Measurements from ENCODE around the gene ACSL5. TPM values are rescaled to one million over a fixed set of nuclear protein-coding genes. Genes with fewer than 3 reads are reported as not detected.
"Not testable (repeated sequence)": the region's sequence is repeated elsewhere in the genome, so short reads cannot be mapped to it uniquely, and the experiment has no call there.

The ACSL5 gene
- total RNA-seq, 1 experiment from 2014 or later: 133 TPM

DNA sequence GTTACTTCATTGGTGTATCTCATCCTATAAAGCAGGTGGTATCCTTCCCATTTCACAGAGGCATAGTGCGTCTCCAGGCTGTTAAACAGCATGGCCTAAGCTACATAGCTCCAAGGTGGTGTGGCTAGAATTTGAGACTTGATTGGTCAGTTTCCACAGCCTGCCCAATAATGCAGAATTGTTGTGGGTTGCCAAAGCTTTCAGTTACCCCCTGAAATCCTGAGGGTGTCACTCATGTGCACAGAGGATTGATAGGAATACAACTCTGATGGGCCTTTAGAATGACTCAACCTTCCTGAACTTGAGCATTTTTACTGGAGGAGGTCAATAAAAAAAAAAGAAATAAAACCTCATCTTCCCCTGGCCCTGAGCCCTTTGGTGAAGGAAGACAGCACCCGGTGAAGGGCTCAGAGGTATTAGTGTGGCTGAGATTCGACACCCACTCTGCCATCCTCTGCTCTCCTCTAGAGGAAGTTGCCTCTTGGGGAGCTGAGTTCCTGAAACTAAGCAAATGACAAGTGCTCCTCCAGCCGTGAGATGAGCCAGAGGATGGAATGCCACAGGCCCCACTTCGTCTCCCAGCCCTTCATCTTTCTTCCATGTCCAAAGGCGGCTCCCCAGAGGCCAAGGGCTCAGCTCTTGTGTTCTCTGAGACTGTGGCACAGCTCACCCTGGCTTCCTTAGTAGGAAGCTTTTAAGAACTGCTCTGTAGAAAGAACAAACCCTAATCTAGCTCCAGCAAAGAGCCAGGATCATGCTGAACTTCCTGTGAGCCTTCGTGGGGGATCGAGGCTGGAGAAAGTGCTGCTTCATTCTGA, 1.0 kb downstream of the ACSL5 start:
- DNase-seq (ENCODE audit: low spot score): peak; percentile 61

DNA sequence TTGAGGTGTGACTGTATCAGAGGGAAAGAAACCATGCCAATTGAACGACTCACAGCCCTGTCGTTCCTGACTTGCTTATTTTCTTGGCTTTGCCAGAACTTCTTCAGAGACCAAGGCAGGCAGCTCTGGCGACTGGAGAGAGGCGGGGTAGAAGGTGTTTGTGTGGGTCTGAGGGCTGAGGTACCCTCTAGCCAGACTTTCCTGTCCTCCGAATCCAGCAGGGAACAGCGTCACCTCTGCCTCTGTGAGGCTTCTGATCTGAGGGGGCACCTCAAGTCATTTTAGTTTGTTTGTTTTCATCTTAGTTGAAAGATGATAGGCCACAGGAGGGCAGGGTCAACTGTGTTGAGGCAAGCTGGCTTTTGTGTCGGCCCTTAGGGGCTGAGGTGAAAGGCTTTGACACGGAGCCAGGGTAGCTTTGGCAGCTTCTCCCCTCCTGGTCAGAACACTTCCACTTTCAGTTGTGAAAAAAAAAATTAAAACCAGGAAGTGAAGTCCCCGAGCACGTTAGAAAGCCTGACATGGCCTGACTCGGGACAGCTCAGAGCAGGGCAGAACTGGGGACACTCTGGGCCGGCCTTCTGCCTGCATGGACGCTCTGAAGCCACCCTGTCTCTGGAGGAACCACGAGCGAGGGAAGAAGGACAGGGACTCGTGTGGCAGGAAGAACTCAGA, 1.9 kb downstream of the ACSL5 start:
- peak; percentile 68 for DNase-seq (ENCODE audit: low spot score)

DNA sequence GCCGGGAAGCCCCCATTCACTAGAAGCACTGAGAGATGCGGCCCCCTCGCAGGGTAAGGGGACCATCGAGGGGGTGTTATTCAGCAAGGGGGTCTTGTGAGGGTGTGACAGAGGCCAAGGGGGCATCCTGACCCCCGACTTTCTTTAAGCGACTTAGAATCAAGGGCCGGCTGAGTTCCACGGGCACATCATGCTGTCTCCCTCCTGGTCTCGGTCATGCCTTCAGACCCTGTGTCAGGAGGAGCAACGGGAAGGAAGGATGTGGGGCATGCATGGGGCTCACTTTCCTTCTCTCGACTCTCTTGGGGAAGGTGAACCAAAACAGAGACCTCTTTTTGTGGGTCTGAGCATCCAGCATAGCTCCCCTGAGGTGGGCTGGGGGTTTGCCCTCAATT, 2.5 kb downstream of the ACSL5 start:
- DNase-seq (ENCODE audit: low spot score): peak; percentile 54

- DNase-seq (ENCODE audit: low spot score): peak; percentile 52
Observed at GRCh38 chr10:112377116-112377515, 3.2 kb downstream of the ACSL5 start.

DNA sequence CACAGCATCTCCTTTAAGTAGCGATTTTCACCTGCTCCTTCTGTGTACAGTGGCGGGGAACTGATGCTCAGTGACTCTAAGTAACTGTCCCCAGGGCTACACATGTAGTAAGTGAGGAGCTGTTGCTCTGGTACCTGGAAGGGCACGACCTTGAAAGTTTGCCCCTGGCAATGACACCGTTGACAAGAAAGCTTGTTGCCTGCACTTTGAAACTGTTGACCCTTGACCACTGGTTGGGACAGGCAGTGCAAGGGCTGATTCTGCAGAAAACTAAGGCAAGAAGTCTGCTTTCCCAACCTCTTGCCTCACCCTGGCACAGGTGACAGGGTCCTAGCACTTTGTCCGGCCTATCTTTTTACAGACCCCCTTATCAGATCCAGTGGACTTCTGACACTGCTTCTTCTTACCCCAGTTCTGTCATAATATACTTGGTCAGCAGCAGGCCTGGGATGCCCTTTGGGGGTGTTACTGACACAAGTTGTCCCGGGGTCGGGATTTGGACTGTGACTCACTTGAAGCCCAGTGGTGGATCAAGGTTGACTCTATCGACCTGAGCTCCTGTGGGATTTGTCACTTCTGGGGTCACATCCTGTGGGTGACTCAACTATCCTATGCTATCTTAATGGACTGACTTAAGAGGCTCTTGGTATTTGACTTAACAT, 5.8 kb downstream of the ACSL5 start:
- DNase-seq (ENCODE audit: low spot score): peak; percentile 37

DNA sequence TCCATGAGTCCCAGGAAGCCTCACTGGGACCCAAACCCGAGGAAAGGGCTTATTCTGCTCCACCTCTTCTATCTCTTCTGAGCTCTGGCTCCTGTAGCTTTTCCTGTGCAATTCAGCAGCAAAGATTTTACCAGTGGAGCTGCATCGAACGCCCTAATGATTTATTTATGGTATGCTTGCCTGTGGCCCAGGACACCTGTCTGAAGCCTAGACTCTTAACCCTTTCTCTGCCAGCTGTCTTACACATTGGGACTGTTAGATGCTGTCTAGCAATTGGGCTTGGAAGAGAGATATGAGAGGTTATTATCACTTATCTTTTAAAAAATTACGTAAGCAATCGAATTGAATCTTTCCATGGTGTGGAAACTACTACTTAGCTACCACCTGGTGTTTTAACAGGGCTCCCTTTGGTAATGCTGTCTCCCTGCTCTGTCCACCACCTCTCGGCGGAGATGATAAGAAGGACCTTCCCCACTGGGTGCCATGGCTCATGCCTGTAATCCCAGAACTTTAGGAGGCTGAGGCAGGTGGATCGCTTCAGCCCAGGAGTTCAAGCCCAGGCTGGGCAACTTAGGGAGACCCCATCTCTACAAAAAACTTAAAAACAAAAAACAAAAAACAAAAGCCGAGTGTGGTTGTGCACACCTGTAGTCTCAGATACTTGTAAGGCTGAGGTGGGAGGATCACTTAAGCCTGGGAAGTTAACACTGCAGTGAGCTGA, 8.8 kb downstream of the ACSL5 start:
- peak; percentile 39 for DNase-seq (ENCODE audit: low spot score)

GRCh38 chr10:112383325-112383724, 9.4 kb downstream of the ACSL5 start:
- peak; percentile 79 for DNase-seq (ENCODE audit: low spot score)

- no peak for DNase-seq (ENCODE audit: low spot score)
Observed at GRCh38 chr10:112384141-112384540, 10.2 kb downstream of the ACSL5 start.

DNA sequence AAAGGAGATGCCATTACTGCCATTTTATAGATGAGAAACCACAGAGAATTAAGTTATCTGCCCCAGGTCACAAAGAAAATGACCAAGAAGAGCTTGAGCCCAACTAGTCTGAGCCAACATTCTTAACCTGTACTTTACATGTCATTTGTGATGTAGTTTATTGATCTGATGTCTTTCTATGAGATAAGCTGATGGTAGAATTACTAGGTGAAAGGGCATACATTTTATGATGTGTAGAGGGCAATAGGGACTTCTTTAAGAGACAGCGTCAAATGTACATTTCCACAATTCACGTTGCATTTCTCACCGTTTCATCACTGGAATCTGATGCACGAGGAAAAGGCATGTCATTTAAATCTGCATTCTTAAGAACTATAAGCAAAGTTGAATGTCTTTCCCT, 11.3 kb downstream of the ACSL5 start:
- DNase-seq (ENCODE audit: low spot score): peak; percentile 47

GRCh38 chr10:112388056-112388455, 14.1 kb downstream of the ACSL5 start:
- DNase-seq (ENCODE audit: low spot score): not testable (repeated sequence)

DNA sequence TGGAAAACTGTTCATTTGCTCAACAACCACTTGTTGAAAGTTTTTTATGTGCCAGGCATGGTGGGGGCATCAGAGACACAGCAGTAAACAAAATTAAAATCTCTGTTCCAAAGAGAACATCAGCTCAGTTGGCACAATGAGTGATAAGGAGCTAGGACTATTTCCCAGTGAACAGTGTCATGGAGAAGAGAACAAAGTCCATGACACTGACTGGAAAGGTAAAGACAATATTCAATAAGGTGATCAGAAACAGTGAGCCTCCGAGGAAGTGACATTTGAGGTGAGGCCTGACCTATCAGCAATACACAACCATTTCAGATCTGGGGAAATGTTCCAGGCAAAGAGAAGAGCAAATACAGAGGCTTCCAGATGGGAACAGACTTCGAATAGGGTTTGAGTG, 14.6 kb downstream of the ACSL5 start:
- DNase-seq (ENCODE audit: low spot score): no peak

GRCh38 chr10:112389271-112389822, 15.4 kb downstream of the ACSL5 start:
- peak; percentile 93 for DNase-seq (ENCODE audit: low spot score)

DNA sequence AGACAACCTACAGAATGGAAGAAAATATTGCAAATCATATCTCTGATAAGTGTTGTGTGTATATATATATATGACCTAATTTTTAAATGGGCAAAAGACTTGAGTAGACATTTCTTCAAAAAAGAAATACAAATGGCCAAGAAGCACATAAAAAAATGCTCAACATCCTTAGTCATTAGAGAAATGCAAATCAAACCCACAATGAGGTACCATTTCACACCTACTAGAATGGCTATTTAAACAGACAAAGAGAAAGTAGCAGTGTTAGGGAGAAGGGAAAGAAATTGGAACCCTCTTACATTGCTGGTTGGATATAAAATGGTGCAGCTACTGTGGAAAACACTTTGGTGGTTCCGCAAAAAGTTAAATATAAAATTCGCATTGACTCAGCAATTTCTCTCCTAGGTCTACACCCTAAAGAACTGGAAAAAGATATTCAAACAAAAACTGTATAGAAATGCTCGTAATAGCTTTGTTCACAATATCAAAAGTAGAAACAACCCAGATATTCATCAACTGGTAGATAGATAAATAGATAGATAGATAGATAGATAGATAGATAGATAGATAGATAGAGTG, 16.3 kb downstream of the ACSL5 start:
- DNase-seq (ENCODE audit: low spot score): no peak

DNA sequence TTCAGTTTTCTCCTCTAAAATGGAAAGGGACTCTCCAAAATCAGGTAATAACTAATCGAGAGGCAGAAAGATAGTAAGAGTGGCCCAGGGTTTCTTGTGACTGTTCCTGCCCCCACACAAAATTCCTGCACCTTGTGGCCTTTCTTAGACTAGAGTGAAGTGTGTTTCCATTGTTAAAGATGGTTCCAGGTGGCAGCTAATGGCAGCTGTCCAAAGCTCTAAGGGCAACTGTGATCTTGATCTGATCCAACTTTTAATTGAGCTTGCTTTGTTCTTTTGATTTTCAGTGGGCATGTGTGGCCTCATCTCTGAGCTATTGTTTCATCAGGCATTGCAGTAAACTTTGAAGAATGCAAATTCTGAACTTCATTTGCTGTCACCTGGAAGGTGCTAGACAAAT, 19.4 kb downstream of the ACSL5 start:
- DNase-seq (ENCODE audit: low spot score): peak; percentile 74

DNA sequence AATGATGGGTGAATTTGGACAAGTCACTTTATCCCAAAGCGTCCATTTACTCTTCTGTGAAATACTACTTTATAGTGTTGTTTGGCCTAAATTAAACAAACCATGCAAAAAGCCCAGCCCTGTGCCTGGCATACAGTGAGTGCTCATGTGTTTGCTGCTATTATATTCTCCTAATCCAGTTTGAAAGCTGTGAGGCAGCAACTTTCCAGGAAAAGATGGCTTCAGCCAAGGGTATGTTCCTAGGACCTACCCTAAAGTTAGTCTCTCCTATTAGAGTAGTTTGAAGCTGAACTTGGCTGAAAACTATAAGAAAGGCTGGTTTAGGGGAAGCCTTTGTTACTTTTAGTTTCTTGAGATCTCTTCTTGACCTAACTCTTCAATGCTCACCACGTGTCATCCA, 19.9 kb downstream of the ACSL5 start:
- peak; percentile 34 for DNase-seq (ENCODE audit: low spot score)

GRCh38 chr10:112394475-112394875, 20.6 kb downstream of the ACSL5 start:
- peak; percentile 86 for DNase-seq (ENCODE audit: low spot score)

DNA sequence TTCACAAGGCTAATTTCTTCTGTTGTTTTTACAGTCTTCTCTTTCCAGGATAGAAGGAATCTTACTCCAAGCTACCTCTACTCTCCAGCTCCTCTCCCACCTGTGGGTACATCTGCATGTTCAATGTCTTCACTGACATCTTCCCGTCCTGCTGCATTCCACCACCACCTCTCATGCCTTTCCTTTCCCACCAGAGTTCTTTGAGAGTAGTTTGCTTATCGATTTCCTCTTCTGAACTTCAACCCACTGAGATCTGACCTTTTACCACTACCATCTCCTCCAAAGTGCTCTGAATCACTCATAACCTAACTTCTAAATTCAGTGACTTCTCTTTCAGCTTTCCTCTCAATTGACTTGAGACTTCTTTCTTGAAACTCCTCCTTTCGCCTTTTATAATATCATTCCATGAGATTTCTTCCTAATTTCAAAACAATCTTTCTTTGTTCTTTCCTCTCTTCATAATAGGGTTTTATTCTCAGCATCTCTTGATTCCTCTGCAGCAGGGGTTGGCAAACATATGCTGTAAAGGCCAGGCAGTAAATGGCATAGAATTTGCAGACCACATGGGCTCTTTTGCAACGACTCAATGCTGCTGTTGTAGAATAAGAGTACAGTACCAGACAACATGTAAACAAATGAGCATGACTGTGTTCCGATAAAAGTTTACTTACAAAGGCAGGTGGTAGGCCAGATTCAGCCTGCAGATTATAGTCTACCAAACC, 22.1 kb downstream of the ACSL5 start:
- DNase-seq (ENCODE audit: low spot score): no peak

DNA sequence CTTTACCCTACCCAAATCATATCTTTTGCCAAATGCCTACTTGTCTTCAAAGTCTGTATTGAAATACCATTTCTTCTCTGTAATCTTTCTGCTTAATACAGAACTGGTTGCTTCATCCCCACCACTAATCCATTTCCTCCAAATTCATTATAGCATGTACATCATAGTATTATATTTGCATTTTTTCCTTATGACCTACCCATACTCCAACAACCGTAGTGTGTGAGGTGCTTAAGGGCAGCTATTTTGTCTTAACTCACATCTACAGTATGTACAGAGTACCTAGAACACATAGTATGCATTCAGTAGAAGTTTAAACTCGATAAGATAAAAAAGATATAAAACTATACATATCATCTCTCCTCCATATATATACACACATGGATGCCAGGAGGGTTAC, 23.7 kb downstream of the ACSL5 start:
- no peak for DNase-seq (ENCODE audit: low spot score)

GRCh38 chr10:112402917-112403316, 29.0 kb downstream of the ACSL5 start:
- peak; percentile 55 for DNase-seq (ENCODE audit: low spot score)

DNA sequence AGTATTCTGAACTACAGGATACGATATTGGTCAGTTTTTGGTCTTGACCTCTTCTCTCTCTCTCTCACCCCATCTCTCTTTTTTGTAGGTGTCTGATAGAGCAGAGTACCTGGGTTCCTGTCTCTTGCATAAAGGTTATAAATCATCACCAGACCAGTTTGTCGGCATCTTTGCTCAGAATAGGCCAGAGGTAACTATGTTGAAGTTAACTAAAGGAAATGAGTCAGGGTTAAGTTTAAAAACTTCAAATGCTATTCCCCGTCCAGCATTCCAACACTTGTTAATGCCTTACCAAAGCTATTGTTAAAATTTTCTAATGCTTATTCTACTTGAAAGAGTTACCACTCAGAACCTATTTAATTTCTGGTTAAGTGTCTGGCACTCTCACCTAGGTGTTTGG, 30.7 kb downstream of the ACSL5 start:
- peak; percentile 88 for DNase-seq (ENCODE audit: low spot score)

Measured in HT-29 (cell line).